AG10803 (cell line): ENCODE measurements around the gene CLEC5A.
"Not testable (repeated sequence)": the region's sequence is repeated elsewhere in the genome, so short reads cannot be mapped to it uniquely, and the experiment has no call there.

Experiments used
- DNase-seq: peaks from one replicate; pipeline ENCODE4 v3.0.0; 2010; ENCODE audit warnings: low read depth
- H3K4me3 ChIP-seq: 2 replicates; pipeline ENCODE4 v1.5.1; 2011; ENCODE audit warnings: mild to moderate bottlenecking, low read length, control low read depth
- CTCF ChIP-seq: conservative IDR thresholded peaks from 2 replicates; pipeline ENCODE4 v1.5.1; 2011; ENCODE audit warnings: mild to moderate bottlenecking, low read length, control low read depth, inconsistent platforms

The CLEC5A gene

GRCh38 chr7:141928845-141929195, 18.0 kb downstream of the CLEC5A start:
- DNase-seq, result no peak
- no peak for TF ChIP-seq CTCF
- no peak overlapping the region for H3K4me3 ChIP-seq

- no peak for TF ChIP-seq CTCF
- H3K4me3 ChIP-seq, result no peak overlapping the region
- DNase-seq, result no peak
Observed at GRCh38 chr7:141928146-141928844, 18.5 kb downstream of the CLEC5A start.

- DNase-seq, result no peak
- H3K4me3 ChIP-seq, result no peak overlapping the region
- TF ChIP-seq CTCF, result no peak
Observed at GRCh38 chr7:141920281-141920680, 26.5 kb downstream of the CLEC5A start.

GRCh38 chr7:141916099-141916498, 30.7 kb downstream of the CLEC5A start, which contains the start of gene OR9A4:
OR9A4 (plus strand) TSS chr7:141916399; CDS start chr7:141918876, 2,477 bp downstream.
- no peak for DNase-seq
- no peak for TF ChIP-seq CTCF
- no peak within 1 kb of the TSS for H3K4me3 ChIP-seq

GRCh38 chr7:141915565-141915964, 31.2 kb downstream of the CLEC5A start:
- H3K4me3 ChIP-seq, result no peak overlapping the region
- DNase-seq, result no peak
- TF ChIP-seq CTCF, result no peak

- no peak for TF ChIP-seq CTCF
- DNase-seq, result no peak
- no peak overlapping the region for H3K4me3 ChIP-seq
Observed at GRCh38 chr7:141911391-141911790, 35.4 kb downstream of the CLEC5A start.

GRCh38 chr7:141906285-141906684, 40.5 kb downstream of the CLEC5A start:
- DNase-seq, result no peak
- H3K4me3 ChIP-seq, result no peak overlapping the region
- TF ChIP-seq CTCF, result no peak

GRCh38 chr7:141899366-141899765, 47.4 kb downstream of the CLEC5A start:
- not testable (repeated sequence) for DNase-seq, H3K4me3 ChIP-seq
